ENCODE data around the gene MATN3. TPM values are rescaled to one million over a fixed set of nuclear protein-coding genes. Genes with fewer than 3 reads are reported as not detected.

The MATN3 gene
- polyA plus RNA-seq, 1 donor (not counting 4 experiments of a cell fraction or from before 2014, with no cell fraction given), result 1.4 TPM

DNA sequence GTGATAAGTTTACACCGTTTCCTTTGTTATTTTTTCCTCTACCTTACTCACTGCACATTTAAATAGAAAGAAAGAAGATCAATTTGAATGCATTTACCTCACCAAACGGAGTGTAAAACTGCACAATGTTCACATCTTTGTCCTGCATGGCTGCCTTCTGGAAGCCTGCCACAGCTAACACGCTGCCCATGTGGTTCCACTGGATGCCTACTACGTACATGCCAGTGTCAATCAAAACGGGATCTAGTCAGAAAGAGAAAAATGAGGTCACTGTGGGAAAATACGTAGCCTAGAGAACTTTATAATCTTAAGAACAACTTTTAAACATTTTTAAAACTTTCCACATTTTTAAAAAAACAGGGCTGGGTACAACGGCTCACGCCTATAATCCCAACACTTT, 39.0 kb downstream of the MATN3 start:
- H3K9me3 ChIP-seq (ENCODE audit: control insufficient read depth, low read depth, low read length), result no peaks in the 10 kb centered on the region
- no peaks in the 10 kb centered on the region for H3K9me1 ChIP-seq (ENCODE audit: control insufficient read depth, extremely low read depth, insufficient read depth, low read length)
- no peak overlapping the region for H3K4me3 ChIP-seq (ENCODE audit: control insufficient read depth in 2 of 3, extremely low read depth in 1 of 3, insufficient read depth in 2 of 3, low read depth in 1 of 3, low read length in 3 of 3)
- dilution Hi-C loops (cut with MboI; ENCODE audit: extremely low pct_ligation_motif_present, low sequenced_read_pairs), result no loop called here
- no peaks in the 10 kb centered on the region for H3K27me3 ChIP-seq (ENCODE audit: control insufficient read depth, extremely low read depth, insufficient read depth, low read length)
- no peaks in the 10 kb centered on the region for H4K20me1 ChIP-seq (ENCODE audit: control insufficient read depth, extremely low read depth, insufficient read depth, low read length)
- no peak overlapping the region for H3K9ac ChIP-seq (ENCODE audit: control insufficient read depth, extremely low read depth, insufficient read depth, low read length)
- no peak overlapping the region for H3K4me2 ChIP-seq (ENCODE audit: control insufficient read depth, extremely low read depth, insufficient read depth, low read depth, low read length)
- peaks cover 8 to 9% of the 10 kb centered on the region in 2 experiments for H3K36me3 ChIP-seq (ENCODE audit: control insufficient read depth in 2 of 2, extremely low read depth in 1 of 2, insufficient read depth in 2 of 2, low read length in 2 of 2)
- H3K4me1 ChIP-seq (ENCODE audit: control insufficient read depth, extremely low read depth, insufficient read depth, low read length), result no peaks in the 10 kb centered on the region
- H2AFZ ChIP-seq (ENCODE audit: control insufficient read depth, low read length), result no peak overlapping the region
- FAIRE-seq (no peak), DNase-seq (ENCODE audit: low read depth, low spot score) (no peak)
- TF ChIP-seq, protein P1, sequence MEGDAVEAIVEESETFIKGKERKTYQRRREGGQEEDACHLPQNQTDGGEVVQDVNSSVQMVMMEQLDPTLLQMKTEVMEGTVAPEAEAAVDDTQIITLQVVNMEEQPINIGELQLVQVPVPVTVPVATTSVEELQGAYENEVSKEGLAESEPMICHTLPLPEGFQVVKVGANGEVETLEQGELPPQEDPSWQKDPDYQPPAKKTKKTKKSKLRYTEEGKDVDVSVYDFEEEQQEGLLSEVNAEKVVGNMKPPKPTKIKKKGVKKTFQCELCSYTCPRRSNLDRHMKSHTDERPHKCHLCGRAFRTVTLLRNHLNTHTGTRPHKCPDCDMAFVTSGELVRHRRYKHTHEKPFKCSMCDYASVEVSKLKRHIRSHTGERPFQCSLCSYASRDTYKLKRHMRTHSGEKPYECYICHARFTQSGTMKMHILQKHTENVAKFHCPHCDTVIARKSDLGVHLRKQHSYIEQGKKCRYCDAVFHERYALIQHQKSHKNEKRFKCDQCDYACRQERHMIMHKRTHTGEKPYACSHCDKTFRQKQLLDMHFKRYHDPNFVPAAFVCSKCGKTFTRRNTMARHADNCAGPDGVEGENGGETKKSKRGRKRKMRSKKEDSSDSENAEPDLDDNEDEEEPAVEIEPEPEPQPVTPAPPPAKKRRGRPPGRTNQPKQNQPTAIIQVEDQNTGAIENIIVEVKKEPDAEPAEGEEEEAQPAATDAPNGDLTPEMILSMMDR (optimal IDR thresholded peaks at IDR 0.05 in 1 of 3, IDR thresholded peaks at IDR 0.05 in 1 of 3, conservative IDR thresholded peaks at IDR 0.05 in 1 of 3; ENCODE audit: extremely low read depth in 1 of 3, insufficient read depth in 2 of 3, low read length in 3 of 3), result no peak
- TF ChIP-seq EZH2 (IDR thresholded peaks at IDR 0.05; ENCODE audit: low read length), result no peak
- H3K79me2 ChIP-seq (ENCODE audit: control insufficient read depth, insufficient read depth, low read length), result no peaks in the 10 kb centered on the region
- no peak overlapping the region for H3K27ac ChIP-seq (ENCODE audit: control insufficient read depth, insufficient read depth, low read length)

DNA sequence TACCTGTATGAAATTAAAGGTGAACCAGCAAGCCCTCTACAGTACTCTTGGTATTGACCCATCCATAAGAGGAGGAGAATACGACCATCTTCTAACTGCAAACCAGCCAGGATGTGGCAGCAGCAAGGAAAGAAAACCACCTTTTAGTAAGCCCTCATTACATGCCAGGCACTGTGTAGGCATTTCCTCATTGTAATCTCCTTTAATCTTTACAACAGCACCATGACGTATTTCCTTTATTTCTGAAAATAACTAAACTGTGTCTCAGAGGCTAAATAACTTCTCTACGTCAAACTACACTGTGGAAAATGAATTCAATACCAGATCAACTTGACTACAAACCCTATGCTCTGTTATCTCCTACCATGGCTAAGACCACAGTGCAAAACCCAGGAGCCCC, 40.8 kb downstream of the MATN3 start:
- no peak overlapping the region for H3K4me2 ChIP-seq (ENCODE audit: control insufficient read depth, extremely low read depth, insufficient read depth, low read depth, low read length)
- no peaks in the 10 kb centered on the region for H3K4me1 ChIP-seq (ENCODE audit: control insufficient read depth, extremely low read depth, insufficient read depth, low read length)
- dilution Hi-C loops (cut with MboI; ENCODE audit: extremely low pct_ligation_motif_present, low sequenced_read_pairs), result no loop called here
- H3K27me3 ChIP-seq (ENCODE audit: control insufficient read depth, extremely low read depth, insufficient read depth, low read length), result no peaks in the 10 kb centered on the region
- no peaks in the 10 kb centered on the region for H3K9me3 ChIP-seq (ENCODE audit: control insufficient read depth, low read depth, low read length)
- no peak overlapping the region for H2AFZ ChIP-seq (ENCODE audit: control insufficient read depth, low read length)
- no peak for TF ChIP-seq EZH2 (IDR thresholded peaks at IDR 0.05; ENCODE audit: low read length)
- no peak overlapping the region for H3K4me3 ChIP-seq (ENCODE audit: control insufficient read depth in 2 of 3, extremely low read depth in 1 of 3, insufficient read depth in 2 of 3, low read depth in 1 of 3, low read length in 3 of 3)
- H3K27ac ChIP-seq (ENCODE audit: control insufficient read depth, insufficient read depth, low read length), result no peak overlapping the region
- H3K9me1 ChIP-seq (ENCODE audit: control insufficient read depth, extremely low read depth, insufficient read depth, low read length), result no peaks in the 10 kb centered on the region
- FAIRE-seq (no peak), DNase-seq (ENCODE audit: low read depth, low spot score) (no peak)
- no peak overlapping the region for H3K9ac ChIP-seq (ENCODE audit: control insufficient read depth, extremely low read depth, insufficient read depth, low read length)
- H4K20me1 ChIP-seq (ENCODE audit: control insufficient read depth, extremely low read depth, insufficient read depth, low read length), result no peaks in the 10 kb centered on the region
- no peaks in the 10 kb centered on the region for H3K79me2 ChIP-seq (ENCODE audit: control insufficient read depth, insufficient read depth, low read length)
- peaks cover 3 to 9% of the 10 kb centered on the region in 2 experiments for H3K36me3 ChIP-seq (ENCODE audit: control insufficient read depth in 2 of 2, extremely low read depth in 1 of 2, insufficient read depth in 2 of 2, low read length in 2 of 2)

DNA sequence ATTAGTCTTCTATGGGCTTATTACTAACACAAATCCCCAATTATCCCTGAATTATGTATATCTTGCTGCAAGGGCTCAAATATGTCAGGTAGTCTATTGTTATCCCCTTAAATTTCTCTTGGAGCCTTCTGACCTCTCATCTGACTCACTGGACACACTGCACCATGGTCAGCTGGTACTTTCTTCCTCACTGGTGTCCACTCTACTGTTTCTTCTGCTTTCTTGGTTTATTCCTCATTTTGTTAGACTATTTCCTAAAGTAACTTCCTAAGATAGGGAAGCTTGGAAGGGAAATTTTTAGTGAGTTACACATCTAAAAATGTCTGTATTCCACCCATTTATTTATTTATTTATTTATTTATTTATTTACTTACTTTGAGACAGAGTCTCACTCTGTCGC, 49.1 kb downstream of the MATN3 start:
- Histone ChIP-seq H3K4me2 (ENCODE audit: control insufficient read depth, extremely low read depth, insufficient read depth, low read depth, low read length) (no peak overlapping the region), H3K9me3 (ENCODE audit: control insufficient read depth, low read depth, low read length) (no peaks in the 10 kb centered on the region), H3K36me3 (ENCODE audit: control insufficient read depth in 2 of 2, extremely low read depth in 1 of 2, insufficient read depth in 2 of 2, low read length in 2 of 2) (peaks cover 3 to 6% of the 10 kb centered on the region in 2 experiments), H3K9ac (ENCODE audit: control insufficient read depth, extremely low read depth, insufficient read depth, low read length) (no peak overlapping the region), H3K4me1 (ENCODE audit: control insufficient read depth, extremely low read depth, insufficient read depth, low read length) (no peaks in the 10 kb centered on the region), H3K27ac (ENCODE audit: control insufficient read depth, insufficient read depth, low read length) (no peak overlapping the region), H3K27me3 (ENCODE audit: control insufficient read depth, extremely low read depth, insufficient read depth, low read length) (no peaks in the 10 kb centered on the region), H3K79me2 (ENCODE audit: control insufficient read depth, insufficient read depth, low read length) (no peaks in the 10 kb centered on the region), H3K9me1 (ENCODE audit: control insufficient read depth, extremely low read depth, insufficient read depth, low read length) (no peaks in the 10 kb centered on the region), H3K4me3 (ENCODE audit: control insufficient read depth in 2 of 3, extremely low read depth in 1 of 3, insufficient read depth in 2 of 3, low read depth in 1 of 3, low read length in 3 of 3) (no peak overlapping the region), H2AFZ (ENCODE audit: control insufficient read depth, low read length) (no peak overlapping the region), H4K20me1 (ENCODE audit: control insufficient read depth, extremely low read depth, insufficient read depth, low read length) (no peaks in the 10 kb centered on the region)
- DNase-seq (ENCODE audit: low read depth, low spot score), result no peak
- TF ChIP-seq, protein P1 (optimal IDR thresholded peaks at IDR 0.05 in 1 of 3, IDR thresholded peaks at IDR 0.05 in 1 of 3, conservative IDR thresholded peaks at IDR 0.05 in 1 of 3; ENCODE audit: extremely low read depth in 1 of 3, insufficient read depth in 2 of 3, low read length in 3 of 3), result no peak
- no peak for TF ChIP-seq EZH2 (IDR thresholded peaks at IDR 0.05; ENCODE audit: low read length)
- dilution Hi-C loops (cut with MboI; ENCODE audit: extremely low pct_ligation_motif_present, low sequenced_read_pairs), result no loop called here
- FAIRE-seq, result no peak

Measured in keratinocyte (primary cell).